ENCODE data around the gene CCND2.

Gene CCND2

DNA sequence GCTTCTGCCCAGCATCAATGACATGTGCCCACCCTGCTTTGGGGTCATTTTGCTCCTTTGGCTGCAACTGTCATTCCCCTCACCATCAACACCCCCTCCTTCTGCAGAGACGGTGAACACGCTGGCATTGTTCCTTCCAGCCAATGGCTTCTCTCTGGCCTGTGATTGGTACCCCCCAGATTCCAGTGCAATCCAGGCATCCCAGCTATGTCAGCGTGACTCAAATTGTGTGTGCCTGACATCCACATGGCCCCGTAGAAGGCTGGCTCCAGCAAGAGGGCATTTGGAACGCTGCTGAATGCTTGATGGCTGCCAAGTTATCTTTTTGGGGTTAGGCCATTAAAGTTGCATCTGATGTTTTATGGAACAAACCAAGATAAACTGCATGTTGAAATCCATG is 21.0 kb upstream of the CCND2 start:
- no peak overlapping the region for H3K4me3 ChIP-seq (ENCODE audit: insufficient read depth, low read depth, low read length, poor library complexity, severe bottlenecking)
- DNase-seq: no peak
- H3K27me3 ChIP-seq (replicated peaks; ENCODE audit: control insufficient read depth, insufficient read depth, low read length, poor library complexity, severe bottlenecking): no peaks in the 10 kb centered on the region
- H3K4me1 ChIP-seq (ENCODE audit: control insufficient read depth, insufficient read depth, low read length, poor library complexity, severe bottlenecking): no peaks in the 10 kb centered on the region
- H3K36me3 ChIP-seq (ENCODE audit: control insufficient read depth, insufficient read depth, low read length): no peaks in the 10 kb centered on the region
- no peak overlapping the region for H3K27ac ChIP-seq (ENCODE audit: insufficient read depth, low read length, poor library complexity, severe bottlenecking)
- H3K9me3 ChIP-seq (ENCODE audit: control insufficient read depth, low read length): no peaks in the 10 kb centered on the region

DNA sequence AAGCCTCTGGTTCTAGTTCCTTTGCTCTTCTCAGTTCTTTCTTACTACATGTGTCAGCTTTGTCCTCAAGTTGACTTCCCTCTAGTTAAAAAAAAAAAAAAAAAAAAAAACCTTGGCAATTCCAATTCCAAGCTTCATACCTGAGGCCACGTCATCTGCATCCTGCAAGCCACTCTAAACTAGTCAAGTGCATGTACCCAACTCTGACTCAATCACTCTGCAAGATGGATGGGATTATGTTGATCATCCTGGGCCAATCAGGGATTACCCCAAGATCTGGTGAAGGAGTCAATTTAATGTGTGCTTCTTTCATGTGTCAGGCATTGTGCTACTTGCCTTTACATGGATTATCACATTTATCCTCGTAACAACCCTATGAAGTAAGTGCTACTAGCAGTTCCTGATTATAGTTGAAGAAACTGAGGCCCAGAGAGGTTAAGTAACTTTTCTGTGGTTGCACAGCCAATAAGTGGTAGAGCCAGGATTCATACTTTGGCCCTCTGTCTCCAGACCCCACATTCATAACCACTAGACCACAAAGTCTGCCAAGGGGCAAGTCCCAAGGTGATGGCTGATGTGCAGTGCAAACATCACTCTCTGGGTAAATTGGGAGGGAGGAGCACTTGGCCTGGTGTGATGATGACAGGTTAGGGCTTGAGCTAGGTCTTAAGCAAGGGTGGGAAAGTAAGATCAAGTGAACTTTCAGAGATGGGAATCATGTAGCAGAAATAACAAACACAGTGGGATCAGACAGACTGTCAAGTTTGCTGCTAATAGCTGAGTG is 17.3 kb upstream of the CCND2 start:
- H3K4me3 ChIP-seq (ENCODE audit: insufficient read depth, low read depth, low read length, poor library complexity, severe bottlenecking): no peak overlapping the region
- H3K36me3 ChIP-seq (ENCODE audit: control insufficient read depth, insufficient read depth, low read length): no peaks in the 10 kb centered on the region
- H3K27me3 ChIP-seq (replicated peaks; ENCODE audit: control insufficient read depth, insufficient read depth, low read length, poor library complexity, severe bottlenecking): no peaks in the 10 kb centered on the region
- no peak for DNase-seq
- H3K9me3 ChIP-seq (ENCODE audit: control insufficient read depth, low read length): no peaks in the 10 kb centered on the region
- H3K4me1 ChIP-seq (ENCODE audit: control insufficient read depth, insufficient read depth, low read length, poor library complexity, severe bottlenecking): no peaks in the 10 kb centered on the region
- H3K27ac ChIP-seq (ENCODE audit: insufficient read depth, low read length, poor library complexity, severe bottlenecking): no peak overlapping the region

DNA sequence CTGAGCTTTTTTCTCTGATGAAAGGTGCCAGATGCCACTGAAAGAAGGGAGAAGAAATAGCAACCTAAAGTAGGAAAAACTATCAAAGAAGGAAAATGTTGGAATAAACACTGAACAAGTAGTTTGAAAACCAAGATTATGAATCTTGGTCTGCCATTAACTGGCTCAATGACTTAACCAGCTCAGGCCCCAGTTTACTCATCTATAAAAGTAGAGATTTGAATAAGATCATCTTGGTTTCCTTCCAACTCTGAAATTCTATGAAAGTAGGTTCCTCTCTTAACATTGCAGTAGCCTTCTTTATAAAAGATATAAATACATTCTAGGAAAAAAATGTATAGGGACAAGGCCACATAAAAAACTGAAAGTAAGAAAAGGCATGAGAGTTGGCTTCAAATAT is 16.1 kb upstream of the CCND2 start:
- no peaks in the 10 kb centered on the region for H3K9me3 ChIP-seq (ENCODE audit: control insufficient read depth, low read length)
- no peaks in the 10 kb centered on the region for H3K27me3 ChIP-seq (replicated peaks; ENCODE audit: control insufficient read depth, insufficient read depth, low read length, poor library complexity, severe bottlenecking)
- DNase-seq: no peak
- no peaks in the 10 kb centered on the region for H3K4me1 ChIP-seq (ENCODE audit: control insufficient read depth, insufficient read depth, low read length, poor library complexity, severe bottlenecking)
- H3K4me3 ChIP-seq (ENCODE audit: insufficient read depth, low read depth, low read length, poor library complexity, severe bottlenecking): no peak overlapping the region
- H3K36me3 ChIP-seq (ENCODE audit: control insufficient read depth, insufficient read depth, low read length): no peaks in the 10 kb centered on the region
- no peak overlapping the region for H3K27ac ChIP-seq (ENCODE audit: insufficient read depth, low read length, poor library complexity, severe bottlenecking)

DNA sequence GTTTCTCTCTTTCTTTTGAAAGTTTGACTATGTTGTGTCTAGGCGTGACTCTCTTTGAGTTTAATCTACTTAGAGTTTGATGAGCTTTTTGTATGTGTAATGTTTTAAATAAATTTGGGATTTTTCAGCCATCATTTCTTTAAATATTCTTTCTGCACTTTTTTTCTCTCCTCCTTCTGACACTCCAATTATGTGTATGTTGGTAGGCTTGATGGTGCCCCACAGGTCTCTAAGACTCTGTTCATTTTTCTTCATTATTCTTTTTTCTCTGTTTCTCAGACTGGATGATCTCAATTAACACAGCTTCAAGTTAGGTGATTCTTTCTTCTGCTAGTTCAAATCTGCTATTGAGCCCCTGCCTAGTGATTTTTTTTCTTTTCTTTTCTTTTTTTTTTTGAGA is 14.5 kb upstream of the CCND2 start:
- no peak overlapping the region for H3K27ac ChIP-seq (ENCODE audit: insufficient read depth, low read length, poor library complexity, severe bottlenecking)
- no peaks in the 10 kb centered on the region for H3K4me1 ChIP-seq (ENCODE audit: control insufficient read depth, insufficient read depth, low read length, poor library complexity, severe bottlenecking)
- H3K36me3 ChIP-seq (ENCODE audit: control insufficient read depth, insufficient read depth, low read length): no peaks in the 10 kb centered on the region
- no peak overlapping the region for H3K4me3 ChIP-seq (ENCODE audit: insufficient read depth, low read depth, low read length, poor library complexity, severe bottlenecking)
- no peak for DNase-seq
- no peaks in the 10 kb centered on the region for H3K9me3 ChIP-seq (ENCODE audit: control insufficient read depth, low read length)
- H3K27me3 ChIP-seq (replicated peaks; ENCODE audit: control insufficient read depth, insufficient read depth, low read length, poor library complexity, severe bottlenecking): no peaks in the 10 kb centered on the region

DNA sequence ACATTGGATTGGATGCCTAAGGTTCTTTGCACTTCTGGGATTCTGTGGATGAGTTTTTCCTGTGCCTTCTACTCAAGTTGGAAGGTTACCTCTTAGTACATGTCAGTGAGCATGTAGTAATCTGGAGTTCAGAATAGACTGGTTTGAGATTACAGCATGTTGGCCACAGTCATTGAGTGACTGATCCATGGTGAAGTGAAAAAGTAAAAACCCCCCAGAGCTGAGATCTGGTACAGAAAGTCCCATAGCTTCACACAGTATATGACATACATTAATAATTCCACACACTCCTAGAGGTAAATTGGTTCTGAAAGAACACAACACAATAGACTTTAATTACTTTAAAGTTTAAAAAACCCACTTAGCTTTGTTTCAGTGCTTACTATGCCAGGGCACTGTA is 11.9 kb upstream of the CCND2 start:
- Histone ChIP-seq H3K4me1 (ENCODE audit: control insufficient read depth, insufficient read depth, low read length, poor library complexity, severe bottlenecking) (no peaks in the 10 kb centered on the region), H3K36me3 (ENCODE audit: control insufficient read depth, insufficient read depth, low read length) (no peaks in the 10 kb centered on the region), H3K27me3 (replicated peaks; ENCODE audit: control insufficient read depth, insufficient read depth, low read length, poor library complexity, severe bottlenecking) (no peaks in the 10 kb centered on the region), H3K9me3 (ENCODE audit: control insufficient read depth, low read length) (no peaks in the 10 kb centered on the region), H3K27ac (ENCODE audit: insufficient read depth, low read length, poor library complexity, severe bottlenecking) (no peak overlapping the region), H3K4me3 (ENCODE audit: insufficient read depth, low read depth, low read length, poor library complexity, severe bottlenecking) (no peak overlapping the region)
- DNase-seq: no peak

DNA sequence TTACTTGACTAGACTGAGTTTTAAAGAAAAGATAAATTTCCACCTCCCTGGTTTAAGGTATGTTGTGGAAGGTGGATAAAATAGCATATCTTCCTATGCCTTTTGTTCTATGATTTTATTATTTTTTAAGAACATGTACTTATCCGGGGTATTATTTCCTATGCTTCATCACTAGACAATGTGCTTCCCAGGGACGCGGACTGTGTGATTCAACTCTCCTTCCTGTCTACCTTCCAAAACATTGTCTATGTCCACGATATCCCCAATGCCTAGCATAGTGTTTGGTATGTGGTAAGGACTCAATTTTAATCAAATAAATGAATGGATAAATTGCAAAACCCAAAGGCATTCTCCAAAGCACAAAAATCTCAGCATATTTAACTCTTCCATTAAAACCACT is 8.3 kb upstream of the CCND2 start:
- Histone ChIP-seq H3K36me3 (ENCODE audit: control insufficient read depth, insufficient read depth, low read length) (no peaks in the 10 kb centered on the region), H3K9me3 (ENCODE audit: control insufficient read depth, low read length) (no peaks in the 10 kb centered on the region), H3K4me1 (ENCODE audit: control insufficient read depth, insufficient read depth, low read length, poor library complexity, severe bottlenecking) (peaks cover 4% of the 10 kb centered on the region), H3K4me3 (ENCODE audit: insufficient read depth, low read depth, low read length, poor library complexity, severe bottlenecking) (no peak overlapping the region), H3K27me3 (replicated peaks; ENCODE audit: control insufficient read depth, insufficient read depth, low read length, poor library complexity, severe bottlenecking) (no peaks in the 10 kb centered on the region), H3K27ac (ENCODE audit: insufficient read depth, low read length, poor library complexity, severe bottlenecking) (no peak overlapping the region)
- DNase-seq: no peak

DNA sequence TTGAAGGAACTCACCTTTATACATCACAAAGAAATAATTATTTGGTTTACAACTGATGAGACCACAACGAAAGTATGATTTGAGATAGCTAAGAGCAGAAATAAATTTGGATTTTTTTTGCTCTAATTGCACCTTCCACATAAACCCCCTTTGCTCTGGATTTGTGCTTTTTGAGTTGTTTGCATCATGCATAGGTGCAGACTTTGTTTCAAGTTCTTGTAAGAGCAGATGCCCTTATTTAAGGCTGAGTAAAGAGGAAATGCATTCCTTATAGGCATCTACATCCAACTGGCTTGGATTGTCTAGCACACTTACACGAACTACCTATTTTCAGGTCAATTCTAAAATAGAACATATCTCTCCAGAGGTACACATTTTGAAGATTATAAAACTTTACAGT is 6.6 kb upstream of the CCND2 start:
- Histone ChIP-seq H3K4me3 (ENCODE audit: insufficient read depth, low read depth, low read length, poor library complexity, severe bottlenecking) (no peak overlapping the region), H3K36me3 (ENCODE audit: control insufficient read depth, insufficient read depth, low read length) (no peaks in the 10 kb centered on the region), H3K9me3 (ENCODE audit: control insufficient read depth, low read length) (no peaks in the 10 kb centered on the region), H3K4me1 (ENCODE audit: control insufficient read depth, insufficient read depth, low read length, poor library complexity, severe bottlenecking) (peaks cover 15% of the 10 kb centered on the region), H3K27me3 (replicated peaks; ENCODE audit: control insufficient read depth, insufficient read depth, low read length, poor library complexity, severe bottlenecking) (no peaks in the 10 kb centered on the region), H3K27ac (ENCODE audit: insufficient read depth, low read length, poor library complexity, severe bottlenecking) (no peak overlapping the region)
- DNase-seq: no peak

DNA sequence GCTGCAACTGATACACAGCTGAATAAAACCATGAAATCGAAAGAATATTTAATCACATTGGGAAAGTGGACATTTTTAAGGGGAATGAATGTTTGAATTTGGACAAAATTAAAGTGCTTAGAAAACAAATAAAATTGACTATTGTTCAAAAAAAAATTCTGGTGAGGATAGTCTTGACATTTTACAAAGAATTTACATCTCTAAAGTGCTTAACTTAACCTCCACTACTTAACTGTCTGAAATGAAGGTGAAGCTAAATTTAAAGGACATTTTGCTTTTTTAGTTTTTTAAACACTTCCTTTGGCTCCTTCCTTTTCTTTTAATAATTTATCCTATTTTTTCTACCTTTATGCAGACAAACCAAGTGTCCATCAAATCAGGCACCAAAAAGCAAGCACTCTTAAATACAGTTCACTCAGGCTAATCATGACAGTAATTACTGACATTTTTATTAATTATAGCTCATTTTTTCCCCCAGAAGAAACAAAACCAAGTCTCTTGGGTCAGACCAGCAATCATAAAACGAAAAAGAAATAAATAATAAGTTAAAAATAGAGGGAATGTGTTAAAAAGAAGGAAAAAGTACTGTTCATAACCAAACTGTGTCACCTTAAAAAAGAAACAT is 5.7 kb upstream of the CCND2 start:
- peak overlapping the region; percentile 97 for H3K27ac ChIP-seq (ENCODE audit: insufficient read depth, low read length, poor library complexity, severe bottlenecking)
- no peak for DNase-seq
- no peaks in the 10 kb centered on the region for H3K9me3 ChIP-seq (ENCODE audit: control insufficient read depth, low read length)
- H3K27me3 ChIP-seq (replicated peaks; ENCODE audit: control insufficient read depth, insufficient read depth, low read length, poor library complexity, severe bottlenecking): no peaks in the 10 kb centered on the region
- H3K4me3 ChIP-seq (ENCODE audit: insufficient read depth, low read depth, low read length, poor library complexity, severe bottlenecking): no peak overlapping the region
- H3K4me1 ChIP-seq (ENCODE audit: control insufficient read depth, insufficient read depth, low read length, poor library complexity, severe bottlenecking): peaks cover 19% of the 10 kb centered on the region
- H3K36me3 ChIP-seq (ENCODE audit: control insufficient read depth, insufficient read depth, low read length): no peaks in the 10 kb centered on the region

DNA sequence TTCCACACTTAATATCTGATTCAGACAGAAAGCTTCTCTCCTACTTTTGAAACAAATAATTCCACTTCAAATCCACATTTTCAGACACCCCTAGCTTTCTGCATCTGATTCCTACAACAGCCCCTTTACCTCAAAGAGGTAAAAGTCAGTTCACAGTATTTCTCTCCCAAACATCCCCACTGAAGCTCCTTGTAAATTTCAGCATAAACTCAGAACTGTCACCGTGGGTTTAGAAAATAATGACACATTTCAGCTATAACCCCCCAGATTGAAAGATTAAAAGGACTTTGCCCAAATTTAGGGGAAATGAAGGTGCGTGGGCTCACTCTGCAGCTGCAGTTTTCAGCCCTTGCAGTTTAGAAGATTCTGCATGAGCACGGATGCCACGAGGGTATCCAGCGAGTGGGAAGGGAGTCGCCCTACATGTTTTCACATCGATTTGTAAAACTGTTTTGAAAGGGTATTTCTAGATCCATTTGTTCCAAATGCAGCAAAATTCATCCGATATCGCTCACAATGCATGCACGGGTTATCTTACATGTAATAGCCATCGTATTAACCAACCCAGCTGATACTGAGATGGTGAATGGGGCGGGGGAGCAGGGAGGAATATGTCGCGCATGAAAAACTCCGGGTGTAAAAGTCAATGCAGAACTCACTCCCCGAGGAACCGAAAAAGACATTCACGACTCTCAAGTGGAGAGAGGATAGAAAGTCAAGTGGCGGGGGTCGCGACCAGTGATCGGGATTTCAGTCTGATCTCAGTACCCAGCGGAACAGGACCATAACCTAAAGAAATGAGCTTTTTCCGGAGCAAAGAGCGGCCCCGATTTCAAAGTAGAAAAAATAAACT is 5.0 kb upstream of the CCND2 start:
- no peaks in the 10 kb centered on the region for H3K27me3 ChIP-seq (replicated peaks; ENCODE audit: control insufficient read depth, insufficient read depth, low read length, poor library complexity, severe bottlenecking)
- DNase-seq: peak in 1 of 3 donors; percentile 21
- no peaks in the 10 kb centered on the region for H3K9me3 ChIP-seq (ENCODE audit: control insufficient read depth, low read length)
- H3K4me1 ChIP-seq (ENCODE audit: control insufficient read depth, insufficient read depth, low read length, poor library complexity, severe bottlenecking): peaks cover 24% of the 10 kb centered on the region
- H3K36me3 ChIP-seq (ENCODE audit: control insufficient read depth, insufficient read depth, low read length): no peaks in the 10 kb centered on the region
- H3K27ac ChIP-seq (ENCODE audit: insufficient read depth, low read length, poor library complexity, severe bottlenecking): peak overlapping the region; percentile 97
- peak overlapping the region; percentile 87 for H3K4me3 ChIP-seq (ENCODE audit: insufficient read depth, low read depth, low read length, poor library complexity, severe bottlenecking)
